SW 1271 (cell line): Measurements from ENCODE around the gene GGNBP2.
A peak's percentile ranks its signal among the peaks of the same experiment; 100 is the strongest.

Source experiments
- DNase-seq, 2 experiments: peaks; one replicate each; lab custom pipeline; 2025; lab: John Stamatoyannopoulos, UW

The GGNBP2 gene

GRCh38 chr17:36550491-36551417 lies 6.0 kb downstream of the GGNBP2 start:
- DNase-seq, result no peak

DNA sequence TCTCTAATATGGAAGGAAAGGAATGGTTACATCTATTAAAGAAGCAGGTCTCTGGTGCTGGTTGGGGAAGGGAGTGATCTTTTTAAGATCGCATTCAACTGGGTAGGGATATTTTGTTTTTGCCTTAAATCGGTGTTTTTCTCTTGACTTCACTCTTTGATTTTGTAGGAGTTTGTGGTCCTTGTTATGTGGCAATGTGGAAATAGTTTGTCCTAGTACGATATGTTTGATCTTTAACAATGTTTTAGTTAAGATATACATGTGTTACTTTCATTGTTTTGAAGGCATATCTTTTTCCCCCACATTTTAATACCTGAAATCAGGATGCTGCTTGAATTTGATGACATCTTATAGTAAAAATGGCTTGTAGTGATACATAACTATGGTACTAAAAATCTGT lies 8.7 kb downstream of the GGNBP2 start:
- DNase-seq, result no peak

- no peak for DNase-seq
These were observed 21.4 kb downstream of the GGNBP2 start for GRCh38 chr17:36566081-36566480.

GRCh38 chr17:36575028-36575427 lies 30.3 kb downstream of the GGNBP2 start:
- no peak for DNase-seq

- DNase-seq, result no peak
These were observed 32.1 kb downstream of the GGNBP2 start for GRCh38 chr17:36576793-36577192.

DNA sequence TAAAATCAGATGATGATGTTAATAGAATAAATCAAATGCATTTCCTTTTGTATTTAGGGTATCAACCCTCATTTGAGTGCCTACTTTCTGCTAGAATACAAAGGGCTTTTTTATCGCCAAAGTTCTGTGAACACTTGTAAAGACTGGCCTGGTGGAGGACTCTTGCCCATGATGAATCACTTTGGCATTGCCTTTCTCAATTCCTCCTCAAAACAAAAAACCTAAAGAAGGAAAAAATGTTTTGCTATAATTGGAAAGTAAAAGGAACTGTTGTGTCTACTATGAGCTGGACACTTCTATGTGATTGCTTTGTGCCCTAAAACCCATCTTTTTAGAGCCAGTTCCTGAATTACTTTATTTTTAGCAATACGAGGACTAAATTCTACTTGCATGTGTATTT lies 34.0 kb downstream of the GGNBP2 start:
- no peak for DNase-seq

GRCh38 chr17:36583787-36584186 lies 39.1 kb downstream of the GGNBP2 start:
- DNase-seq, result no peak

DNA sequence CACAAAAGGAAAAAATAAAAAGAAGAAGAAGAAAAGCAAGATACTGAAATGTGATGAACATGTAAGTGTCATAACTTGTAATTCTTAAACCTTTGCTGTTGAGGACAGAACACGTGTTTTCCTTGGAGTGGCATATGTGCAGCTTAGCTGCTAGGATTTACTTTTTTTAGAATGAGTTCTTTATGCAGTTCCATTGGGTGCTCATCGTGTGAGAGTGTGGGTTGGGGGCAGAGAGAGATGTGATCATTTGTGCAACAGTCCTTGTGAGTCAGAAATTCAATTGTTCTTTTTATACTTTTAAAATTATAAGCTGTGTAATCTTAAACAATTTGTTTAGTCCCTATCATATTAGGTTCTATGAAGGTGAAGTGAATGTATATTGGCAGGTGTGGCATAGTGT lies 41.4 kb downstream of the GGNBP2 start:
- DNase-seq, result no peak

DNA sequence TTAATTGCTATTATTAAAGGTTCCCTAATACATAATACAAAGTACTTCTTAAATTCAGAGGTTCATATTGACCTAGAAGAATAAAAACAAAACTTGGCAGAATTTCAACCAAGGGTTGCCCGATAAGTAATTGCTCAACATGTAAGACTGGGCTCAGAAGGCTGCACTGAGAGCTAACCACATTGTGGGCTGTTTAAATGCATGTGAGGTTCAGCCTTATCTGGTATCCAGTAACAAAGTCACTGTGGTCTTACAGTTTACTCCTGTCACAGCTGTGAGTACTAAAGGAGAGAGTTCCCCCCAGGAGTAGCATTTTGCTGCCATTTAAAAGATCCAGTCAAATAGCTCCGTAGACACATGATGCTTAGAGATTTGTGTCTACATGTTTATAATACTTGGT lies 45.4 kb downstream of the GGNBP2 start:
- no peak for DNase-seq

- DNase-seq, result peak in 1 of 2 experiments; percentile 70
These were observed 47.0 kb downstream of the GGNBP2 start, which contains the start of gene DHRS11 for GRCh38 chr17:36591434-36592315. DHRS11 (plus strand) TSS chr17:36591879; CDS start chr17:36592010, 131 bp downstream.

- DNase-seq, result no peak
These were observed 47.6 kb downstream of the GGNBP2 start for GRCh38 chr17:36592316-36592715.

DNA sequence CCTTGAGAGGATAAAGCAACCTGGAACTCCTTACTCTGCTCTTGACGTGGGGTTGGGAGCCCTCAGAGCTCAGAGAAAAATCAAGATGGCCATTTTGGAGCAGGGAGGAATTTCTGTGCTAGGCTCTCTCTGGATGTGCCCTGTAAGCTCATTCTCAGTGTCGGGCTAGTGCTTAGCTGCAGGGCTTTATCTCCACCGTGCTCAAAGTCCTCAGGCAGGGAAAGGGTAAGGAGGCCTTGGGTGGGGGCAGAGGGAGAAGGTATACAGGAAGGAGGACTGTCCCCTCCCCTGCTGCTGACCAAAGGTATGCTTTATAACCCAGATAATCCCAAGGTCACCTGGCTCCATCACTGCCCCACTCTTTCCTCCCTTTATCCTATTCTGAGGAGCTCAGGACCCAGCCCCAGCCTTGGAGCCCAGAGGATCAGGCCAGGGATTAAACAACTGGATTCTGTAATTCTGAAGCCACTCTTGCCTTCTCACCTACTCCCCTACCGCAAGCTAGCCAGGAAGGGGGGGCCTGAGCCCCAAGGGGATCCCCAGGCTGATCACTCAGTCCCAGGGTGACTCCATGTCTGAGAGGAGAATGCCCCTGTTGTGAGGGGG lies 48.1 kb downstream of the GGNBP2 start:
- DNase-seq, result no peak

DNA sequence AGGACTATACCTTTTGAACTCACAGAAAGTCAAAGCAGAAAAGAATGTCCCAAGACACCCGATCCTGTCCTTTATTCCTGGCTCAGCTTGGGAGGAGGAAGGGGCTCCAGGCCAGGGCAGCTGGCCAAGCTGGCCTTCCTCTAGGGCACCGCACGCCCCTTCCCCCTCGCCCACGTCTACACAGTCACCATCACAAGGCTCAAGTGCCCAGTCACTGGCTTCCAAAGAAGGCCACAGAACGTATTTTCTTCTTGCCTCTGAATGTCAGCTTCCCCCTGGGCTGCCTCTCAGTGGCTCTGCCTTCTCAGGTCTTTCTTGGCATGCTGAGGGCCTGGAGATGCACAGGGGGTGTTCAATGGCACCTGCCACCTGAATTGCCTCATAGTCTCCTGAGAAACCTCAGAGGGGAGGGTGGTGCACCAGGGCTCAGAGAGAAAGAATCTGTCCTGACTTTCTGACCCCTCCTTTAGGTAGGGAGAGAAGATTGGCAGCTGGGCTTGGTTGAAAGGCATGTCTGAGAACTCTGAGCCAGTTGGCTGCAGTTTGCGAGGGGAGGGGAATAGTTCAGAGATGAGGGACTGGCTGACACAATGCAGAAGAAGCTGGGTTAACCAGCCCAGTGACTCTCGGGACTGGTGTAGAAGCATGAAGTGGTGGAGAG lies 49.1 kb downstream of the GGNBP2 start:
- DNase-seq, result no peak

- no peak for DNase-seq
These were observed 50.1 kb downstream of the GGNBP2 start for GRCh38 chr17:36594626-36595401.

DNA sequence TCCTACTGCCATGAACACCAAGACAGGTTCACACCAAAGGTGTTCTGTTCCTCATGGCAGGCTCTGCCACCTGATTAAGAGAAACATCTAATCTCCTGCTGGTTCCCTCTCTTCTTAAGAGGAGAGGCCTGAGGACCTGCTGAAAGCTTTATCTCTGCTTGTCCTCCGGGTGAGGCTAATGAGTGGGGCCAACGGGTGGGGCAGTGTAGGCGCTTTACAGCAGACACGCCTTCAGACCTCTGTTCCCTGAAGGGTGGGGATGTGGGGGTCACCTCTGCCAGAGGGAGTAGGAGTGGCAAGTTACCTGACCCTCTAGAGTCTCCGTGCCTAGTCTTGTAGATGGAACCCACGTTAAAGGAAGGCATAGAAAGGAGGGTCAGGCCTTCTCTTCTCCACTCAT lies 52.5 kb downstream of the GGNBP2 start:
- no peak for DNase-seq

- DNase-seq, result no peak
These were observed 53.4 kb downstream of the GGNBP2 start for GRCh38 chr17:36597866-36598777.

- DNase-seq, result no peak
These were observed 54.3 kb downstream of the GGNBP2 start for GRCh38 chr17:36598951-36599401.

DNA sequence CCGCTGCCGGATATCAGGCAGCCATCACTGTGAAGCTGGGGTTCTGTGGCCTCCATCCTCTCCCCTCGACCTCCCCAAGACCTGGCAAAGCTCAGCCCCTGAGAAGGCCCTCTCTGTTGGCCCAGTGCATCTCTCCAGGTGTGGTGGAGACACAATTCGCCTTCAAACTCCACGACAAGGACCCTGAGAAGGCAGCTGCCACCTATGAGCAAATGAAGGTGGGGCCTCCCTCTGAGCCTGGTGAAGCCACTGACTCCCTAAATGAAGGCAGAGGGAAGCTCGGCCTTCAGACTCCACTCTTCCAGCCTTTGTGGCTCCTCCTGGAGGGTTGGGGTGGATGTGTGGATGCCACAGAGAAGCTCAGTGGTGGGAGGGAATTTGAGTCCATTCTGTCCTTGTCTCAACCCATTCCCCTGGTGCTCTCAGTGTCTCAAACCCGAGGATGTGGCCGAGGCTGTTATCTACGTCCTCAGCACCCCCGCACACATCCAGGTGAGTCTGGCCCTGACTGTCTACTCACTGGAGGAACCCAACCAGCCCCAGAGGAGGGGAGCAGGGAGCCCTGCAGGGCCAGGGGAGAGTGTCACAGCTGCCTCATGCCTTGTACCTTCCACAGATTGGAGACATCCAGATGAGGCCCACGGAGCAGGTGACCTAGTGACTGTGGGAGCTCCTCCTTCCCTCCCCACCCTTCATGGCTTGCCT lies 55.0 kb downstream of the GGNBP2 start:
- no peak for DNase-seq

- DNase-seq, result no peak
These were observed 55.7 kb downstream of the GGNBP2 start for GRCh38 chr17:36600465-36600864.
